Fibroblast of villous mesenchyme (primary cell): ENCODE data around the gene ARF4. TPM values are rescaled to one million over a fixed set of nuclear protein-coding genes. Genes with fewer than 3 reads are reported as not detected.
A peak's percentile ranks its signal among the peaks of the same experiment; 100 is the strongest.

Experiments used
- DNase-seq: peaks from one replicate; pipeline ENCODE4 v3.0.0-alpha.2; 2010; ENCODE audit warnings: low read depth
- H3K4me3 ChIP-seq: 2 replicates; pipeline ENCODE4 v1.5.1; 2011; ENCODE audit warnings: low read depth, mild to moderate bottlenecking, low read length
- small RNA-seq: library from RNA; depleted of rRNA; stranded (forward); fragments of <200 nt; gene quantifications from one replicate; pipeline ENCODE3, GENCODE V24; 2012
- total RNA-seq: library from RNA; depleted of rRNA; stranded (reverse); fragments of >200 nt; gene quantifications from 2 replicates; pipeline ENCODE4 v1.2.3, GENCODE V29; 2012
- TF ChIP-seq, protein P1 (sequence below): IDR thresholded peaks from 2 replicates; pipeline ENCODE4 v1.5.1; 2012; ENCODE audit warnings: low read depth, mild to moderate bottlenecking, low read length; ENCODE audit not compliant: insufficient read depth

The ARF4 gene
- total RNA-seq, 1 donor, result 531 TPM

DNA sequence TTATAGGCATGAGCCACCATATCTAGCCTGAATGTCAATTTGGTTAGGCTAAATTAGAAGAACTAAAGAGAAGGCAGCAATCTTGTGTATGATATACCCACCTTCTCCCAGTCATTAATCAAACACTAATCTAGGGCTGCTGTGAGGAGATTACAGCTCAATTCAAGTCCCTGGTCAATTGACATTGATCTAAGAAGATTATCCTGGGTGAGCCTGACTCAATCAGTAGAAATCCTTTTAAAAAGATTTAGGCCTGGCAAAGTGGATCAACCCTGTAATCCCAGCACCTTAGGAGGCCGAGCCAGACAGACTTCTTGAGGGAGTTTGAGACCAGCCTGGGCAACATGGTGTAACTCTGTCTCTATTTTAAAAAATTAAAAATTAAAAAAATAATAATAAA, 50.5 kb downstream of the ARF4 start:
- no peak for DNase-seq
- H3K4me3 ChIP-seq, result no peak overlapping the region
- TF ChIP-seq, protein P1, sequence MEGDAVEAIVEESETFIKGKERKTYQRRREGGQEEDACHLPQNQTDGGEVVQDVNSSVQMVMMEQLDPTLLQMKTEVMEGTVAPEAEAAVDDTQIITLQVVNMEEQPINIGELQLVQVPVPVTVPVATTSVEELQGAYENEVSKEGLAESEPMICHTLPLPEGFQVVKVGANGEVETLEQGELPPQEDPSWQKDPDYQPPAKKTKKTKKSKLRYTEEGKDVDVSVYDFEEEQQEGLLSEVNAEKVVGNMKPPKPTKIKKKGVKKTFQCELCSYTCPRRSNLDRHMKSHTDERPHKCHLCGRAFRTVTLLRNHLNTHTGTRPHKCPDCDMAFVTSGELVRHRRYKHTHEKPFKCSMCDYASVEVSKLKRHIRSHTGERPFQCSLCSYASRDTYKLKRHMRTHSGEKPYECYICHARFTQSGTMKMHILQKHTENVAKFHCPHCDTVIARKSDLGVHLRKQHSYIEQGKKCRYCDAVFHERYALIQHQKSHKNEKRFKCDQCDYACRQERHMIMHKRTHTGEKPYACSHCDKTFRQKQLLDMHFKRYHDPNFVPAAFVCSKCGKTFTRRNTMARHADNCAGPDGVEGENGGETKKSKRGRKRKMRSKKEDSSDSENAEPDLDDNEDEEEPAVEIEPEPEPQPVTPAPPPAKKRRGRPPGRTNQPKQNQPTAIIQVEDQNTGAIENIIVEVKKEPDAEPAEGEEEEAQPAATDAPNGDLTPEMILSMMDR, result no peak

DNA sequence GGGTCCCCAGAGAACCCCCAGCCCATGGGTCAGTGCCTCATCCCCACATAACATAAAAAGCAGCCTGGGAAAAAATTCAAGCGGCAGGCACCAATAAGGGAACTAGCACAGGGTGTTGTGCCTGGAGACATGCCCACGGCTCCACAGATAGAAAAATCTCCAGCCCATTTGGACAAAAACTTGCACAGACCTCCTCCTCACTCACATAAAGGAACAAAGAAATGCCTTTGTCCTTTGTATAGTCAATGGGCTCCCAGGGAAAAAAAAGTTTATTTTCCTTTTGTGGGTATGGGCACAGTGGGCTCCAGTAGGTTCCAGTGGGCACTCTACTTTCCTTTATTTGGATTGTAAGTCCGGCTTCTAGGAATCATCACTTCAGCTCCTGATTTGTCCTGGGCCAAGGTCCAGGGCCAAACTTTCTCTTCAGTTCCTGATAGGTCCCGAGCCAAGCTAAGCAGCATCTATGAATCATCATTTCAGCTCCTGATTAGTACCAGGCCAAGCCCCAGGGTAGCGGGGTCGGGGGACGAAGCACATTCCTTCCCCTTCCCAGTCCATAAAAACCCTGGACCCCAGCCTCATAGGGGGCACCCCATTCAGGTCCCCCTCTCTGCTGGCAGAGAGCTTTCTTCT, 51.4 kb downstream of the ARF4 start:
- TF ChIP-seq, protein P1, result no peak
- H3K4me3 ChIP-seq, result no peak overlapping the region
- no peak for DNase-seq

DNA sequence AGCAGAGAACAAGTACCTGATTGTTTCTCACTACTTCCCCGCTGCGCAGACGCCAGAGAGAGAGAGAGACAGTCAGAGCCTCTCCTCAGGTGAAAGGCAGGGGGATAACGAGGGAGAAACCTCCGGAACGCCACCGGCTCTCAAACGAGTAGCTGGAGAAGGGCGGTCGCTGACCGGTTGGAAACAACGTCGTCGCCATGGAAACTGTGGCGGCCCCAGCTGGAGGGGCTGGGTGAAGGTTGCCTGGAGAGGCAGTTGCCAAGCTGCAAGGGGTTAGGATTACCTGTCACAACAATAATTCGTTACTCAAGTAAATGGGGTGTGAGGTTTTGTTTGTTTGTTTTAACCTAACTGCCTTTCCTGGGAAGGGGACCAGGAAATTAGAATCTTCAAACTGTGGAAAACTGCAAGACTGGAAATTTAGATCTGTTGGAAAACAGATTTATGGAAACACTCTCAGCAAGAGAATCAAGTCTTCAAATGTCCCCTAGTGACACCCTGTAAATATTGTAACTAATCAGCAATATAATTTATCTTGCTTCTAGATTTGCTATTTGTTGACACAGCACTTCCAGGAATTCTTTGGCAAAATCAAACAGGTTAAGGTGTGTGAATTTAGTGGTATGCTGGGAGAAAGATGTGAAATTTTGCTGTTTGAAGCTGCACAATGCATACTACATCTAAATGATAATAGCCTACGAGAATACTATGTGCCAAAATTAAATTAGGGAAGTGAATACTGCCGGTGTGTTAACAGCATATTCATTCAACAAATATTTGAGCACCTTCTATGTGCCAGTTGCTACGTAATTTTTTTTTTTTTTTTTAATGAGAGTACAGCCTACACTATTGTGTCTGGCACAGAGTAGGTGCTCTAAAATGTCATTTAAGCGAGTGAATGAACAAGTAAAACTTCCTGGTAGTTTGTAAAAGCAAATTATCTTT, 52.7 kb downstream of the ARF4 start, which contains the start of gene DNAH12:
Gene DNAH12, minus strand, starts transcription at position 164 of the 945 bp plus-strand sequence. CDS start 1,474 bp downstream, outside the sequence.
- DNase-seq, result no peak
- peak within 1 kb of the TSS; percentile 40 for H3K4me3 ChIP-seq
- TF ChIP-seq, protein P1, result no peak

GRCh38 chr3:57538465-57538864, 58.7 kb downstream of the ARF4 start:
- DNase-seq, result no peak
- H3K4me3 ChIP-seq, result no peak overlapping the region
- TF ChIP-seq, protein P1, result no peak

GRCh38 chr3:57530071-57530608, 67.0 kb downstream of the ARF4 start:
- TF ChIP-seq, protein P1, result no peak
- H3K4me3 ChIP-seq, result no peak overlapping the region
- peak; percentile 27 for DNase-seq

Small RNA genes lying within 50 kb of the gene (small RNA-seq; reads per million reads assigned to genes)
- gene RNU6-108P (not detected), gene RNU6-483P (not detected), gene RNU6ATAC26P (not detected)

Other genes starting within 250 kb of the ARF4 start
- under 0.01 TPM in 2 replicates for gene DNAH12, start 53.0 kb downstream of the ARF4 start, total RNA-seq
- gene PDE12, start 41.1 kb downstream of the ARF4 start, total RNA-seq, result 19.0 and 25.0 TPM in 2 replicates
- gene DENND6A, start 95.7 kb upstream of the ARF4 start, total RNA-seq, result 23.2 and 33.2 TPM in 2 replicates
- 77.3 and 82.1 TPM in 2 replicates for gene SLMAP, start 159.0 kb upstream of the ARF4 start, total RNA-seq